GM12878 (cell line): ENCODE results near the gene NID1. TPM values are rescaled to one million over a fixed set of nuclear protein-coding genes. Genes with fewer than 3 reads are reported as not detected.
A peak's percentile ranks its signal among the peaks of the same experiment; 100 is the strongest.

Experiments
- ATAC-seq: fragments of 200-7000 bp; cut with Tn5 transposase; 3 replicates; pipeline ENCODE4 v1.9.1; 2020; ENCODE audit warnings: mild to moderate bottlenecking, moderate library complexity
- BruUV-seq: library from RNA; stranded (reverse); fragments of 400-500 nt; replicated peaks from 2 replicates; lab custom pipeline; 2021; lab: Mats Ljungman, UMichigan
- CTCF ChIA-PET: fragments of 300-600 bp; sonication (Branson Sonifier 250); formaldehyde crosslinking; extraction: SDS; loops from one replicate; lab custom pipeline; 2021; ENCODE audit warnings: inconsistent platforms; lab: Yijun Ruan, JAX
- POLR2A ChIA-PET: fragments of 350-600 bp; formaldehyde crosslinking; extraction: SDS; loops from one replicate; lab custom pipeline; 2021; ENCODE audit warnings: inconsistent platforms; lab: Charles Lee
- RAD21 ChIA-PET: fragments of 300-600 bp; sonication (Branson Sonifier 250); formaldehyde crosslinking; loops from one replicate; lab custom pipeline; 2023; ENCODE audit warnings: antibody characterized with exemption; ENCODE audit not compliant: unreplicated experiment; lab: Charles Lee
- SMC1A ChIA-PET: fragments of 300-600 bp; sonication (Branson Sonifier 250); formaldehyde crosslinking; loops from one replicate; lab custom pipeline; 2023; ENCODE audit not compliant: unreplicated experiment, uncharacterized antibody; lab: Charles Lee
- DNase-seq: peaks from one replicate; pipeline ENCODE4 v3.0.0-alpha.2; 2011; ENCODE audit warnings: low read depth, low spot score
- FAIRE-seq: peaks from 3 replicates; lab custom pipeline; 2011; peaks lifted over from hg19 to GRCh38; lab: Jason Lieb, UNC
- H2AFZ ChIP-seq: 2 replicates; pipeline ENCODE4 v1.6.0; 2011; ENCODE audit warnings: low read depth, low read length, control low read depth; ENCODE audit not compliant: control insufficient read depth
- H3K27ac ChIP-seq: 2 replicates; pipeline ENCODE4 v1.5.1; 2011; ENCODE audit warnings: control low read depth; ENCODE audit not compliant: control insufficient read depth, insufficient read depth
- H3K27me3 ChIP-seq, 2 experiments: replicated peaks in 1 of 2; 2 replicates each; pipeline versions ENCODE4 v1.6.0 to v1.6.1; 2011; ENCODE audit warnings: low read length in 1 of 2; ENCODE audit not compliant: control insufficient read depth in 2 of 2, insufficient read depth in 2 of 2
- H3K36me3 ChIP-seq, 2 experiments: 2 replicates each; pipeline ENCODE4 v1.5.1; 2011; ENCODE audit warnings: low read length in 1 of 2; ENCODE audit not compliant: control insufficient read depth in 2 of 2, insufficient read depth in 2 of 2
- H3K4me1 ChIP-seq: 2 replicates; pipeline ENCODE4 v1.6.1; 2011; ENCODE audit warnings: mild to moderate bottlenecking, low read length, moderate library complexity, mixed read lengths; ENCODE audit not compliant: control insufficient read depth, insufficient read depth
- H3K4me2 ChIP-seq: 2 replicates; pipeline ENCODE4 v1.6.0; 2011; ENCODE audit warnings: control low read depth; ENCODE audit not compliant: control insufficient read depth, insufficient read depth
- H3K4me3 ChIP-seq: fragments of 200-600 bp; sonication (generic); 2 replicates; pipeline ENCODE4 v1.5.1; 2016
- H3K79me2 ChIP-seq: 2 replicates; pipeline ENCODE4 v1.6.0; 2011; ENCODE audit warnings: low read length; ENCODE audit not compliant: control insufficient read depth, insufficient read depth
- H3K9ac ChIP-seq: 2 replicates; pipeline ENCODE4 v1.8.0; 2011; ENCODE audit warnings: low read length, control low read depth, mixed read lengths; ENCODE audit not compliant: control insufficient read depth, insufficient read depth
- H3K9me3 ChIP-seq: replicated peaks from 3 replicates; pipeline ENCODE4 v1.5.1; 2011; ENCODE audit warnings: mild to moderate bottlenecking, low read length; ENCODE audit not compliant: control insufficient read depth, insufficient read depth
- H4K20me1 ChIP-seq: 2 replicates; pipeline ENCODE4 v1.6.0; 2011; ENCODE audit not compliant: control insufficient read depth, insufficient read depth
- CEBPB ChIP-seq, 2 experiments: fragments of 150-350 bp in 1 of 2; IDR thresholded peaks; 2 replicates each; pipeline ENCODE4 v1.6.1; 2012 to 2014; ENCODE audit warnings: low read depth in 2 of 2, low read length in 2 of 2, borderline replicate concordance in 1 of 2, inconsistent platforms in 1 of 2
- EGR1 ChIP-seq, 2 experiments: IDR thresholded peaks; 1 replicate in 1 of 2; 2 replicates in 1 of 2; pipeline ENCODE4 v1.6.1; 2011 to 2012; ENCODE audit warnings: low read depth in 2 of 2, low read length in 2 of 2, borderline replicate concordance in 1 of 2, mild to moderate bottlenecking in 1 of 2, moderate library complexity in 1 of 2
- FOXM1 ChIP-seq: IDR thresholded peaks from 2 replicates; pipeline ENCODE4 v1.6.1; 2012; ENCODE audit warnings: low read depth, mild to moderate bottlenecking, inconsistent platforms, low read length, moderate library complexity
- HDAC2 ChIP-seq: fragments of 200-600 bp; sonication (generic); IDR thresholded peaks from 2 replicates; pipeline ENCODE4 v1.6.1; 2017
- LARP7 ChIP-seq: fragments of 450-650 bp; IDR thresholded peaks from 2 replicates; pipeline ENCODE4 v1.6.1; 2017; ENCODE audit warnings: mild to moderate bottlenecking
- POLR2A ChIP-seq: IDR thresholded peaks from 2 replicates; pipeline ENCODE4 v1.6.1; 2011; ENCODE audit warnings: low read depth, mild to moderate bottlenecking, low read length
- USF2 ChIP-seq: IDR thresholded peaks from 2 replicates; pipeline ENCODE4 v1.6.1; 2011; ENCODE audit warnings: low read depth, low read length, improper control_type of control experiment, borderline replicate concordance
- WGBS: methylation state at CpG from one replicate; pipeline ENCODE4 v1.1.6; 2016; ENCODE audit warnings: low lambda C conversion rate; ENCODE audit not compliant: insufficient replicate concordance, insufficient coverage; ENCODE audit errors: missing lambda C conversion rate; 5-methylcytosine and 5-hydroxymethylcytosine counted together
- in situ Hi-C: fragments of 300-500 bp; cut with MboI; formaldehyde crosslinking; loops from 9 replicates; pipeline ENCODE4 v1.14.3; 2018; ENCODE audit warnings: mixed read lengths
- intact Hi-C: fragments of 100-400 bp; cut with micrococcal nuclease; formaldehyde crosslinking; loops from one replicate; pipeline ENCODE4 v1.14.2; 2022; ENCODE audit not compliant: unreplicated experiment
- polyA plus RNA-seq, 11 experiments: library from polyadenylated mRNA; depleted of rRNA in 4 of 11; unstranded in 6 of 11; stranded (reverse) in 5 of 11; fragments of >200 nt; fragmentation: Nextera tagmentation in 4 of 11; fragmentation: Illumina TruSeq in 1 of 11; extraction: Ambion mirVana in 4 of 11; extraction: Trizol in 1 of 11; gene quantifications; 1 replicate in 1 of 11; 2 replicates in 10 of 11; pipeline versions ENCODE4 v1.2.1 to v1.2.3, GENCODE V29; 2011 to 2016; ENCODE audit warnings: inconsistent platforms in 2 of 11, missing spikeins in 2 of 11, low read depth in 1 of 11
- total RNA-seq, 4 experiments: library from RNA; depleted of rRNA in 3 of 4; stranded (reverse); fragments of >200 nt in 3 of 4; fragmentation: Illumina TruSeq in 1 of 4; extraction: Trizol in 1 of 4; gene quantifications; 2 replicates each; pipeline versions ENCODE4 v1.2.1 to v1.2.3, GENCODE V29; 2013 to 2021

The NID1 gene
- total and polyA plus RNA-seq, 10 of the 15 experiments (the other 5 are each of a cell fraction or from before 2014, with no cell fraction given), result 4.2 to 25.7 (median 11.3) TPM

GRCh38 chr1:236002025-236002390, 62.9 kb downstream of the NID1 start:
- Histone ChIP-seq H3K4me3 (no peak overlapping the region), H3K79me2 (no peaks in the 10 kb centered on the region; the same call in 1 of the 2 replicates), H3K9me3 (no peaks in the 10 kb centered on the region), H3K9ac (no peak overlapping the region), H3K27me3 (no peaks in the 10 kb centered on the region), H3K27ac (peak overlapping the region; percentile 22; the same call in 1 of the 2 replicates), H3K4me1 (peaks cover 45% of the 10 kb centered on the region), H3K4me2 (no peak overlapping the region), H4K20me1 (no peaks in the 10 kb centered on the region), H2AFZ (no peak overlapping the region), H3K36me3 (no peaks in the 10 kb centered on the region)
- SMC1A ChIA-PET, result interaction anchor here (0.9 to 6.1 kb wide), 4 partner anchors 9 to 61 kb away, joined by 3 to 48 read pairs (median 4); no protein-coding TSS in a partner anchor
- FAIRE-seq (no peak), ATAC-seq (no peak), DNase-seq (no peak)
- TF ChIP-seq LARP7, result no peak
- TF ChIP-seq CEBPB (IDR thresholded peaks at IDR 0.05; ENCODE audit: borderline replicate concordance in 1 of 2, low read depth in 2 of 2, low read length in 2 of 2), result no peak
- no peak for TF ChIP-seq EGR1 (IDR thresholded peaks at IDR 0.05; ENCODE audit: borderline replicate concordance in 1 of 2, low read depth in 2 of 2, low read length in 2 of 2)
- no peak for TF ChIP-seq FOXM1
- no peak for TF ChIP-seq HDAC2
- TF ChIP-seq USF2, result no peak
- no peak for TF ChIP-seq POLR2A
- in situ Hi-C loops (no loop called here), intact Hi-C loops (no loop called here)
- RAD21 ChIA-PET, result interaction anchor here (4.9 kb wide), 1 partner anchor 30 kb away, joined by 28 read pairs; no protein-coding TSS in a partner anchor
- WGBS, result 87% methylated on average over 7 of the region's 7 CpGs
- CTCF ChIA-PET, result interaction anchor here (0.9 to 5.3 kb wide), 2 partner anchors 30 to 171 kb away, joined by 4 to 35 read pairs; no protein-coding TSS in a partner anchor
- no TSS peak for BruUV-seq
- POLR2A ChIA-PET, result interaction anchor here (1.3 to 4.1 kb wide), 2 partner anchors 47 to 64 kb away, joined by 3 to 22 read pairs; partner anchors contain the start of gene NID1
